GM19035 (cell line): ENCODE data around the gene EFNA2.

Experiments
- ATAC-seq: cut with Tn5 transposase; IDR thresholded peaks from one replicate; pipeline ENCODE4 v1.9.1; 2021; ENCODE audit not compliant: unreplicated experiment

The EFNA2 gene

GRCh38 chr19:1283207-1283916, 2.3 kb upstream of the EFNA2 start:
- ATAC-seq = no peak

GRCh38 chr19:1283917-1284292, 1.8 kb upstream of the EFNA2 start:
- ATAC-seq = no peak

- ATAC-seq = no peak
Observed at GRCh38 chr19:1284293-1284978, 1.2 kb upstream of the EFNA2 start.

GRCh38 chr19:1284979-1285736, 515 bp upstream of the EFNA2 start:
- no peak for ATAC-seq

GRCh38 chr19:1286487-1287353, 1.0 kb downstream of the EFNA2 start:
- no peak for ATAC-seq

GRCh38 chr19:1287354-1288225, 1.9 kb downstream of the EFNA2 start:
- ATAC-seq = no peak

GRCh38 chr19:1288226-1288612, 2.5 kb downstream of the EFNA2 start:
- no peak for ATAC-seq

GRCh38 chr19:1288833-1289685, 3.4 kb downstream of the EFNA2 start:
- no peak for ATAC-seq

GRCh38 chr19:1289686-1290025, 4.0 kb downstream of the EFNA2 start:
- ATAC-seq = no peak

- ATAC-seq = no peak
Observed at GRCh38 chr19:1290196-1290702, 4.6 kb downstream of the EFNA2 start.

GRCh38 chr19:1290703-1291651, 5.3 kb downstream of the EFNA2 start:
- no peak for ATAC-seq

GRCh38 chr19:1291761-1292418, 6.2 kb downstream of the EFNA2 start:
- ATAC-seq = no peak

GRCh38 chr19:1292419-1293151, 6.9 kb downstream of the EFNA2 start:
- ATAC-seq = no peak

- no peak for ATAC-seq
Observed at GRCh38 chr19:1293782-1294604, 8.3 kb downstream of the EFNA2 start.

GRCh38 chr19:1294688-1295087, 9.0 kb downstream of the EFNA2 start:
- ATAC-seq = no peak
